Measurements from ENCODE around the gene DYNLRB1. TPM values are rescaled to one million over a fixed set of nuclear protein-coding genes. Genes with fewer than 3 reads are reported as not detected.
"Not testable (repeated sequence)": the region's sequence is repeated elsewhere in the genome, so short reads cannot be mapped to it uniquely, and the experiment has no call there.

Gene DYNLRB1
- 33.5 TPM for total RNA-seq

GRCh38 chr20:34516247-34517113 lies at the start of gene DYNLRB1:
DYNLRB1 (plus strand) TSS chr20:34516422; CDS start chr20:34516459, 37 bp downstream.
- DNase-seq, result peak; percentile 93

GRCh38 chr20:34468951-34469350 lies 47.3 kb upstream of the DYNLRB1 start:
- no peak for DNase-seq

- DNase-seq, result no peak
Measured at GRCh38 chr20:34472246-34472925, 43.8 kb upstream of the DYNLRB1 start.

GRCh38 chr20:34473262-34473883 lies 42.8 kb upstream of the DYNLRB1 start:
- DNase-seq, result no peak

GRCh38 chr20:34475979-34476736 lies 40.1 kb upstream of the DYNLRB1 start:
- no peak for DNase-seq

- no peak for DNase-seq
Measured at GRCh38 chr20:34479627-34480026, 36.6 kb upstream of the DYNLRB1 start.

GRCh38 chr20:34482154-34482553 lies 34.1 kb upstream of the DYNLRB1 start:
- not testable (repeated sequence) for DNase-seq

GRCh38 chr20:34483585-34484220 lies 32.5 kb upstream of the DYNLRB1 start:
- DNase-seq, result not testable (repeated sequence)

- no peak for DNase-seq
Measured at GRCh38 chr20:34485068-34485634, 31.1 kb upstream of the DYNLRB1 start.

- no peak for DNase-seq
Measured at GRCh38 chr20:34491226-34491931, 24.8 kb upstream of the DYNLRB1 start.

GRCh38 chr20:34491932-34492509 lies 24.2 kb upstream of the DYNLRB1 start:
- DNase-seq, result no peak

- no peak for DNase-seq
Measured at GRCh38 chr20:34493646-34494045, 22.6 kb upstream of the DYNLRB1 start.

- no peak for DNase-seq
Measured at GRCh38 chr20:34495307-34495706, 20.9 kb upstream of the DYNLRB1 start.

GRCh38 chr20:34495916-34496315 lies 20.3 kb upstream of the DYNLRB1 start:
- DNase-seq, result no peak

GRCh38 chr20:34497596-34497995 lies 18.6 kb upstream of the DYNLRB1 start:
- DNase-seq, result not testable (repeated sequence)

- DNase-seq, result no peak
Measured at GRCh38 chr20:34500823-34501222, 15.4 kb upstream of the DYNLRB1 start.

- no peak for DNase-seq
Measured at GRCh38 chr20:34506480-34506879, 9.7 kb upstream of the DYNLRB1 start.

- no peak for DNase-seq
Measured at GRCh38 chr20:34507702-34508413, 8.4 kb upstream of the DYNLRB1 start.

GRCh38 chr20:34510575-34510974 lies 5.6 kb upstream of the DYNLRB1 start:
- no peak for DNase-seq

GRCh38 chr20:34511891-34512265 lies 4.3 kb upstream of the DYNLRB1 start:
- DNase-seq, result no peak
